ENCODE data around the gene CUBN.

The CUBN gene

GRCh38 chr10:16975188-16975587 is 154.4 kb downstream of the CUBN start:
- no peak for DNase-seq

GRCh38 chr10:16968416-16969041 is 161.1 kb downstream of the CUBN start:
- DNase-seq, result no peak

GRCh38 chr10:16967866-16968415 is 161.7 kb downstream of the CUBN start:
- DNase-seq, result no peak

GRCh38 chr10:16966991-16967865 is 162.4 kb downstream of the CUBN start:
- DNase-seq, result no peak

GRCh38 chr10:16965740-16966447 is 163.7 kb downstream of the CUBN start:
- DNase-seq, result peak; percentile 82

- no peak for DNase-seq
Measured at GRCh38 chr10:16965344-16965616, 164.3 kb downstream of the CUBN start.

- DNase-seq, result no peak
Measured at GRCh38 chr10:16964576-16965343, 164.9 kb downstream of the CUBN start.

- DNase-seq, result no peak
Measured at GRCh38 chr10:16960551-16960950, 169.1 kb downstream of the CUBN start.

- no peak for DNase-seq
Measured at GRCh38 chr10:16957038-16957437, 172.6 kb downstream of the CUBN start.

GRCh38 chr10:16954280-16955030 is 175.2 kb downstream of the CUBN start:
- DNase-seq, result no peak

- no peak for DNase-seq
Measured at GRCh38 chr10:16953270-16953669, 176.3 kb downstream of the CUBN start.

- no peak for DNase-seq
Measured at GRCh38 chr10:16952610-16953009, 177.0 kb downstream of the CUBN start.

- no peak for DNase-seq
Measured at GRCh38 chr10:16952080-16952479, 177.5 kb downstream of the CUBN start.

GRCh38 chr10:16950656-16951601 is 178.7 kb downstream of the CUBN start:
- DNase-seq, result peak; percentile 71

- DNase-seq, result no peak
Measured at GRCh38 chr10:16949816-16950215, 179.8 kb downstream of the CUBN start.

GRCh38 chr10:16948361-16948760 is 181.2 kb downstream of the CUBN start:
- DNase-seq, result no peak

GRCh38 chr10:16947069-16947468 is 182.5 kb downstream of the CUBN start:
- DNase-seq, result no peak

GRCh38 chr10:16945593-16945992 is 184.0 kb downstream of the CUBN start:
- DNase-seq, result no peak

- DNase-seq, result no peak
Measured at GRCh38 chr10:16944986-16945385, 184.6 kb downstream of the CUBN start.

- no peak for DNase-seq
Measured at GRCh38 chr10:16944402-16944801, 185.2 kb downstream of the CUBN start.
